Panc1 (cell line): ENCODE measurements around the gene SOS2.
"Not testable (repeated sequence)": the region's sequence is repeated elsewhere in the genome, so short reads cannot be mapped to it uniquely, and the experiment has no call there.

Experiments
- POLR2AphosphoS5 ChIP-seq: IDR thresholded peaks from 2 replicates; pipeline ENCODE4 v1.6.1; 2012; ENCODE audit warnings: mild to moderate bottlenecking, low read depth, low read length, moderate library complexity
- TF ChIP-seq, protein P1 (sequence below), 2 experiments: IDR thresholded peaks; 2 replicates each; pipeline ENCODE4 v1.6.1; 2011 to 2012; ENCODE audit warnings: low read depth in 2 of 2, control low read depth in 1 of 2, low read length in 1 of 2, mild to moderate bottlenecking in 1 of 2, moderate library complexity in 1 of 2; ENCODE audit not compliant: insufficient read depth in 1 of 2
- TF ChIP-seq, protein P2 (sequence below): fragments of 450-650 bp; IDR thresholded peaks from 2 replicates; pipeline ENCODE4 v1.5.1; 2017; ENCODE audit warnings: mild to moderate bottlenecking

DNA sequence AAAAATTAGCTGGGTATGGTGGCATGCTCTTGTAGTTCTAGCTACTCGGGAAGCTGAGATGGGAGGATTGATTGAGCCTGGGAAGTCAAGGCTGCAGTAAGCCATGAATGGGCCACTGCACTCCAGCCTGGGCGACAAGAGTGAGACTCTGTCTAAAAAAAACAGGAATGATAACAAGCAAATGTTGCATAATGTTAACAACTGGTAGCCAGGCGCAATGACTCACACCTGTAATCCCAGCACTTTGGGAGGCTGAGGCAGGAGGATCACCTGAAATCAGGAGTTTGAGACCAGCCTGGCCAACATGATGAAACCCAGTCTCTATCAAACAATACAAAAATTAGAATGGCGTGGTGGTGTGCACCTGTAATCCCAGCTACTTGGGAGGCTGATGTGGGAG is 64.0 kb downstream of the SOS2 start:
- TF ChIP-seq, protein P1, sequence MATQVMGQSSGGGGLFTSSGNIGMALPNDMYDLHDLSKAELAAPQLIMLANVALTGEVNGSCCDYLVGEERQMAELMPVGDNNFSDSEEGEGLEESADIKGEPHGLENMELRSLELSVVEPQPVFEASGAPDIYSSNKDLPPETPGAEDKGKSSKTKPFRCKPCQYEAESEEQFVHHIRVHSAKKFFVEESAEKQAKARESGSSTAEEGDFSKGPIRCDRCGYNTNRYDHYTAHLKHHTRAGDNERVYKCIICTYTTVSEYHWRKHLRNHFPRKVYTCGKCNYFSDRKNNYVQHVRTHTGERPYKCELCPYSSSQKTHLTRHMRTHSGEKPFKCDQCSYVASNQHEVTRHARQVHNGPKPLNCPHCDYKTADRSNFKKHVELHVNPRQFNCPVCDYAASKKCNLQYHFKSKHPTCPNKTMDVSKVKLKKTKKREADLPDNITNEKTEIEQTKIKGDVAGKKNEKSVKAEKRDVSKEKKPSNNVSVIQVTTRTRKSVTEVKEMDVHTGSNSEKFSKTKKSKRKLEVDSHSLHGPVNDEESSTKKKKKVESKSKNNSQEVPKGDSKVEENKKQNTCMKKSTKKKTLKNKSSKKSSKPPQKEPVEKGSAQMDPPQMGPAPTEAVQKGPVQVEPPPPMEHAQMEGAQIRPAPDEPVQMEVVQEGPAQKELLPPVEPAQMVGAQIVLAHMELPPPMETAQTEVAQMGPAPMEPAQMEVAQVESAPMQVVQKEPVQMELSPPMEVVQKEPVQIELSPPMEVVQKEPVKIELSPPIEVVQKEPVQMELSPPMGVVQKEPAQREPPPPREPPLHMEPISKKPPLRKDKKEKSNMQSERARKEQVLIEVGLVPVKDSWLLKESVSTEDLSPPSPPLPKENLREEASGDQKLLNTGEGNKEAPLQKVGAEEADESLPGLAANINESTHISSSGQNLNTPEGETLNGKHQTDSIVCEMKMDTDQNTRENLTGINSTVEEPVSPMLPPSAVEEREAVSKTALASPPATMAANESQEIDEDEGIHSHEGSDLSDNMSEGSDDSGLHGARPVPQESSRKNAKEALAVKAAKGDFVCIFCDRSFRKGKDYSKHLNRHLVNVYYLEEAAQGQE (IDR thresholded peaks at IDR 0.05; ENCODE audit: insufficient read depth in 1 of 2, low read depth in 2 of 2, low read length in 1 of 2): not testable (repeated sequence)
- TF ChIP-seq, protein P2, sequence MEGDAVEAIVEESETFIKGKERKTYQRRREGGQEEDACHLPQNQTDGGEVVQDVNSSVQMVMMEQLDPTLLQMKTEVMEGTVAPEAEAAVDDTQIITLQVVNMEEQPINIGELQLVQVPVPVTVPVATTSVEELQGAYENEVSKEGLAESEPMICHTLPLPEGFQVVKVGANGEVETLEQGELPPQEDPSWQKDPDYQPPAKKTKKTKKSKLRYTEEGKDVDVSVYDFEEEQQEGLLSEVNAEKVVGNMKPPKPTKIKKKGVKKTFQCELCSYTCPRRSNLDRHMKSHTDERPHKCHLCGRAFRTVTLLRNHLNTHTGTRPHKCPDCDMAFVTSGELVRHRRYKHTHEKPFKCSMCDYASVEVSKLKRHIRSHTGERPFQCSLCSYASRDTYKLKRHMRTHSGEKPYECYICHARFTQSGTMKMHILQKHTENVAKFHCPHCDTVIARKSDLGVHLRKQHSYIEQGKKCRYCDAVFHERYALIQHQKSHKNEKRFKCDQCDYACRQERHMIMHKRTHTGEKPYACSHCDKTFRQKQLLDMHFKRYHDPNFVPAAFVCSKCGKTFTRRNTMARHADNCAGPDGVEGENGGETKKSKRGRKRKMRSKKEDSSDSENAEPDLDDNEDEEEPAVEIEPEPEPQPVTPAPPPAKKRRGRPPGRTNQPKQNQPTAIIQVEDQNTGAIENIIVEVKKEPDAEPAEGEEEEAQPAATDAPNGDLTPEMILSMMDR: not testable (repeated sequence)
- TF ChIP-seq POLR2AphosphoS5: not testable (repeated sequence)
